Measurements from ENCODE around the gene MARCHF9. TPM values are rescaled to one million over a fixed set of nuclear protein-coding genes. Genes with fewer than 3 reads are reported as not detected.
"Not testable (repeated sequence)": the region's sequence is repeated elsewhere in the genome, so short reads cannot be mapped to it uniquely, and the experiment has no call there.

The MARCHF9 gene, protein sequence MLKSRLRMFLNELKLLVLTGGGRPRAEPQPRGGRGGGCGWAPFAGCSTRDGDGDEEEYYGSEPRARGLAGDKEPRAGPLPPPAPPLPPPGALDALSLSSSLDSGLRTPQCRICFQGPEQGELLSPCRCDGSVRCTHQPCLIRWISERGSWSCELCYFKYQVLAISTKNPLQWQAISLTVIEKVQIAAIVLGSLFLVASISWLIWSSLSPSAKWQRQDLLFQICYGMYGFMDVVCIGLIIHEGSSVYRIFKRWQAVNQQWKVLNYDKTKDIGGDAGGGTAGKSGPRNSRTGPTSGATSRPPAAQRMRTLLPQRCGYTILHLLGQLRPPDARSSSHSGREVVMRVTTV
- total RNA-seq = 10 to 100 TPM; 23.6 to 24.4 TPM

DNA sequence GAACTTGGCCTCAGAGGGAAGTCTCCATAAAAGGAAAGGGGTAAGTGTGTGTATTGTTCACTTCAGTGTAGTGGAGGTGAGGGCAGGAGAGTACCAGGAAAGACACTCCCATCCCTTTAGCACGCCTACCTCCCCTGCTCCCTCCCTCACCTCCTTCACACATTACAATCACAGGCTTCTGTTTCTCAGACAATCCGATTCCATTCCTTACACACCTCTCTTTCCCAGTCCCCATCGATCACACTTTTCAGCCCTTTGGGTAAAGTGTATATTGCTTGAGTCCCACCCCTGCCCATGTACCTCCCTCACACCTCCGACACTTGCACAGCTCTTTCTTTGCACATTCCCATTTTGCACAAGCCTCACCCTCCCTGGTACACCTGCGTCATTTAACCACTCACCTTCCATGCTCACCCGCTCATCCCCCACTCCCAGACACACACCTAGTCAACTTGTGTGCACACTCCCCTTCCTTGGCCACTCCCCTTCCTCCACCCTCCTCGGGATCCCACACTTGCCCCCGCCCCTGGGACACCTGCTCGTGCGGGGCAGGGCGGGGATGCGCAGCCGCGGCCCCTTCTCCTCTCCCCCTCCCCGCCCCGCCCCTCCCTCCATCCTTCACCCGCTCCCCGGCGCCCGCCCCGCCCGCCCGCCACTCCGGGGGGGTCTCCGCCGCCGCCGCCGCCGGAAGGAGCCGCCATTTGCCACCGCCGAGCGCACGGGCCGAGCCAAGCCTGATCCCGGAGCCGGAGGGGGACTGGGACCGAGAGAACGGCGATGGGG, at the start of gene MARCHF9:
TSS of gene MARCHF9 (plus strand) at position 693 of the 783 bp plus-strand sequence. CDS start 426 bp downstream, outside the sequence.
- H3K9me3 Mint-ChIP-seq (ENCODE audit: insufficient read depth) = no peaks in the 10 kb centered on the region
- CTCF ChIA-PET = interaction anchor here (0.9 to 3.0 kb wide), 7 partner anchors 9 to 150 kb away, joined by 3 to 72 read pairs (median 4); partner anchors contain the start of genes CYP27B1, TSFM and TSPAN31
- ATAC-seq = peak; percentile 46
- POLR2A ChIA-PET = no interaction called here
- peaks cover 54% of the 10 kb centered on the region for H3K4me1 Mint-ChIP-seq (ENCODE audit: low read depth)
- H3K4me3 Mint-ChIP-seq = peak within 1 kb of the TSS; percentile 80
- H3K27me3 Mint-ChIP-seq (ENCODE audit: low read depth) = no peaks in the 10 kb centered on the region
- H3K36me3 Mint-ChIP-seq (ENCODE audit: low read depth) = peaks cover 30% of the 10 kb centered on the region
- DNase-seq = peak; percentile 90
- peak within 1 kb of the TSS; percentile 81 for H3K27ac Mint-ChIP-seq

DNA sequence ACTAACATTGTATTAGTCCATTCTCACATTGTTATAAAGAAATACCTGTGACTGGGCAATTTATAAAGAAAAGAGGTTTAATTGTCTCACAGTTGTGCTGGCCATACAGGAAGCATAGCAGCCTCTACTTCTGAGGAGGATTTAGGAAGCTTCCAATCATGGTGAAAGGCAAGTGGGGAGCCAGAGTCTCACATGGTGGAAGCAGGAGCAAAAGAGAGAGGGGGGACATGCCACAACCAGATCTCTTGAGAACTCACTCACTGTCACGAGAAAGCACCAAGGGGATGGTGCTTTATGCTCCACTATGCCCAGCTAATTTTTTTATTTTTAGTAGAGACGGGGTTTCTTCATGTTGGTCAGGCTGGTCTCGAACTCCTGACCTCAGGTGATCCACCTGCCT, 47.7 kb upstream of the MARCHF9 start:
- DNase-seq (no peak), ATAC-seq (no peak)
- peaks cover 16% of the 10 kb centered on the region for H3K9me3 Mint-ChIP-seq (ENCODE audit: insufficient read depth)
- CTCF ChIA-PET = no interaction called here
- H3K27me3 Mint-ChIP-seq (ENCODE audit: low read depth) = no peaks in the 10 kb centered on the region
- peaks cover 67% of the 10 kb centered on the region for H3K36me3 Mint-ChIP-seq (ENCODE audit: low read depth)
- H3K4me3 Mint-ChIP-seq = no peak overlapping the region
- no peak overlapping the region for H3K27ac Mint-ChIP-seq
- POLR2A ChIA-PET = interaction anchor here (1.1 kb wide), 1 partner anchor 12 kb away, joined by 3 read pairs; no protein-coding TSS in a partner anchor
- peaks cover 7% of the 10 kb centered on the region for H3K4me1 Mint-ChIP-seq (ENCODE audit: low read depth)

DNA sequence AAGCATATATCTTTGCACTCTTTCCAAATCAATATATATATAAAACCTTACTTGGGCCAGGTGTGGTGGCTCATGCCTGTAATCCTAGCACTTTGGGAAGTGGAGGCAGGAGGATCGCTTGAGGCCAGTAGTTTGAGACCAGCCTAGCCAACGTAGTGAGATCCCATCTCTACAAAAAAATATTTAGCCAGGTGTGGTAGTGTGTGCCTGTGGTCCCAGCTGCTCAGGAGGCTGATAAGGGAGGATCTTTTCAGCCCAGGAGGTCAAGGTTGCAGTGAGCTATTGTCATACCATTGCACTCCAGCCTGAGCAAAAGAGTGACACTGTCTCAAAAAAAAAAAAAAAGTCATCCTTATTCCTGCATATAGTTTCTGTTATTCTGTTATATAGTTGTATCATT, 46.6 kb upstream of the MARCHF9 start:
- Mint-ChIP-seq H3K9me3 (ENCODE audit: insufficient read depth) (peaks cover 14% of the 10 kb centered on the region), H3K27me3 (ENCODE audit: low read depth) (no peaks in the 10 kb centered on the region), H3K36me3 (ENCODE audit: low read depth) (peaks cover 61% of the 10 kb centered on the region), H3K27ac (no peak overlapping the region), H3K4me1 (ENCODE audit: low read depth) (peaks cover 7% of the 10 kb centered on the region), H3K4me3 (no peak overlapping the region)
- ChIA-PET POLR2A (no interaction called here), CTCF (no interaction called here)
- peak; percentile 13 for DNase-seq
- ATAC-seq = no peak

DNA sequence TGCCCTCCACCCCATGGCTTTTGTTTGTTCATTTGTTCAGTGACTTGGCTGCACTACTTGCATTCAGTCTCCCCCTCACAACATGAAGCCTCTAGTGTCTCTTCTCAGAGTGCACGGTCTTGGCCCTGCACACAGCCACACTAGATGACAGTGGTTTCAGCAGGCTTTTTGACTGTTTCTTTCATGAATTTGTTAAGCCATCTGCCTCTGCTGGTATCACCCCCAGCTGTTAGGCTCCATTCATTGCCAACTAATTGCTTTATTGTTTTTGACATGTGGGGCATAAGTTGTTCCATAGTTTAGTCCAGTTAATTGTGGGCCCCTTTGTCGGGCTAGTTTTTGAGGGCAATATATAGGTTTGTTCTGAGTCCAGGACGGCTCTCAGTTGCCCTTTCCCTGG, 42.2 kb upstream of the MARCHF9 start:
- CTCF ChIA-PET = no interaction called here
- POLR2A ChIA-PET = interaction anchor here (2.1 kb wide), 1 partner anchor 9 kb away, joined by 6 read pairs; no protein-coding TSS in a partner anchor

DNA sequence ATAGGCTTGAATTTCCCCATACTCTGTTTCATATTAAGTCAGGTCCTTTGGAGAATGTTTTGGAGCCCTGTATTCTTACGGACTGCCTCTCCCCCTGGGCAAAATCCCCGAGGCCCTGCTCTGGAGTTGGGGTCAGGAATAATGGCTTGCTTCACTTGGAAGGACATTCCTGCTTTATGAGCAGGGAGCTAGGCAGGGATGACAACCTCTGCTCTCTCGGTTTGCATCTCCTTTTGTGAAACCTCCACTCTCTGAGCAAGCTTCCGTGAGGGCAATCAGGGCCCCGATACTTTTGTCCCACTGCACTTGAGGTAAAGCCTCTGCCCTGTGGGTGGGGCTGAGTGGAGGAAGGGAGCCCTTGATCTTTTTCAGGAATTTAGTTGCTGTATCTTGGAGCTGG, 41.7 kb upstream of the MARCHF9 start:
- ATAC-seq (no peak), DNase-seq (peak; percentile 10)
- H3K9me3 Mint-ChIP-seq (ENCODE audit: insufficient read depth) = no peaks in the 10 kb centered on the region
- H3K27ac Mint-ChIP-seq = no peak overlapping the region
- no peaks in the 10 kb centered on the region for H3K27me3 Mint-ChIP-seq (ENCODE audit: low read depth)
- peaks cover 7% of the 10 kb centered on the region for H3K4me1 Mint-ChIP-seq (ENCODE audit: low read depth)
- ChIA-PET CTCF (no interaction called here), POLR2A (interaction anchor here (2.1 kb wide), 1 partner anchor 9 kb away, joined by 6 read pairs; no protein-coding TSS in a partner anchor)
- peaks cover 46% of the 10 kb centered on the region for H3K36me3 Mint-ChIP-seq (ENCODE audit: low read depth)
- no peak overlapping the region for H3K4me3 Mint-ChIP-seq

More for the DNA sequence above, 42.2 kb upstream of the MARCHF9 start:
- DNase-seq (peak; percentile 13), ATAC-seq (no peak)
- Mint-ChIP-seq H3K9me3 (ENCODE audit: insufficient read depth) (no peaks in the 10 kb centered on the region), H3K4me3 (no peak overlapping the region), H3K4me1 (ENCODE audit: low read depth) (peaks cover 7% of the 10 kb centered on the region), H3K27me3 (ENCODE audit: low read depth) (no peaks in the 10 kb centered on the region), H3K36me3 (ENCODE audit: low read depth) (peaks cover 42% of the 10 kb centered on the region), H3K27ac (no peak overlapping the region)

DNA sequence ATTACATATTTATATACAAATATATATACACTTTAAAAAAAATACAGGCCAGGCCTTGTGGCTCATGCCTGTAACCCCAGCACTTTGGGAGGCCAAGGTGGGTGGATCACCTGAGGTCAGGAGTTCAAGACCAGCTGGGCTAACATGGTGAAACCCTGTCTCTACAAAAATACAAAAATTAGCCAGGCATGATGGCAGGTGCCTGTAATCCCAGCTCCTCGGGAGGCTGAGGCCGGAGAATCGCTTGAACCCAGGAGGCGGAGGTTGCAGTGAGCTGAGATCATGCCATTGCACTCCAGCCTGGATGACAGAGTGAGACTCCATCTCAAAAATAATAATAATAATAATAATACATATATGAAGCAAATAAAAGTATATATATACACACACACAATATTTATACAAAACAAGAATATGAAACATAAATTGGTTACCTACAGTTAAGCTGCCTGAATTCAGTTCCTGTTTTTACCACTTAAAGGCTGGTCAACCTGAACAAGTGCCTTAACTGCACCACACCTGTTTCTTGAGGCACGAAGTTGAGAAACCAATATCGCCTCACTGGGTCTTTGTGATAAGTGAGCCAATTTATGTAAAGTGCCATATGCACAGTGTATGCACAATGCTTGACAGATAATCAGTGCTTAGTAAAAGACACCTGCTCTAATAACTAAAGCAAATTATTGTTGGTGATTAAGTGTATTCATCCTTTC, 39.7 kb upstream of the MARCHF9 start:
- ATAC-seq; CTCF ChIA-PET; H3K4me1 Mint-ChIP-seq (ENCODE audit: low read depth); H3K27ac Mint-ChIP-seq; H3K4me3 Mint-ChIP-seq; DNase-seq; H3K27me3 Mint-ChIP-seq (ENCODE audit: low read depth); H3K9me3 Mint-ChIP-seq (ENCODE audit: insufficient read depth): not testable (repeated sequence)
- peaks cover 49% of the 10 kb centered on the region for H3K36me3 Mint-ChIP-seq (ENCODE audit: low read depth)
- POLR2A ChIA-PET = interaction anchor here (0.9 kb wide), 1 partner anchor 229 kb away, joined by 3 read pairs; no protein-coding TSS in a partner anchor

DNA sequence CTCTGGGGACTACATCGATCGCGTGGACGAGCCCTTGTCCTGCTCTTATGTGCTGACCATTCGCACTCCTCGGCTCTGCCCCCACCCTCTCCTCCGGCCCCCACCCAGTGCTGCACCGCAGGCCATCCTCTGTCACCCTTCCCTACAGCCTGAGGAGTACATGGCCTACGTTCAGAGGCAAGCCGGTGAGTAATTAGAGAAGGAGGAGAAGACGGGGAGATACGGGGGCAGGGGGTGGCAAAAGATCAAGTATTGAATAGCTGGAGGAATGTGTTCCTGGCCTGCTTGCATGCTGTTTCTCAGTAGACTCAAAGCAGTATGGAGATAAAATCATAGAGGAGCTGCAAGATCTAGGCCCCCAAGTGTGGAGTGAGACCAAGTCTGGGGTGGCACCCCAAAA, 39.1 kb upstream of the MARCHF9 start:
- H3K27me3 Mint-ChIP-seq (ENCODE audit: low read depth) = no peaks in the 10 kb centered on the region
- no peak for ATAC-seq
- CTCF ChIA-PET = no interaction called here
- H3K36me3 Mint-ChIP-seq (ENCODE audit: low read depth) = peaks cover 51% of the 10 kb centered on the region
- no peak overlapping the region for H3K27ac Mint-ChIP-seq
- POLR2A ChIA-PET = interaction anchor here (0.9 to 1.3 kb wide), 3 partner anchors 17 to 229 kb away, joined by 3 to 4 read pairs (median 3); no protein-coding TSS in a partner anchor
- H3K4me3 Mint-ChIP-seq = no peak overlapping the region
- H3K4me1 Mint-ChIP-seq (ENCODE audit: low read depth) = no peaks in the 10 kb centered on the region
- H3K9me3 Mint-ChIP-seq (ENCODE audit: insufficient read depth) = no peaks in the 10 kb centered on the region
- no peak for DNase-seq

DNA sequence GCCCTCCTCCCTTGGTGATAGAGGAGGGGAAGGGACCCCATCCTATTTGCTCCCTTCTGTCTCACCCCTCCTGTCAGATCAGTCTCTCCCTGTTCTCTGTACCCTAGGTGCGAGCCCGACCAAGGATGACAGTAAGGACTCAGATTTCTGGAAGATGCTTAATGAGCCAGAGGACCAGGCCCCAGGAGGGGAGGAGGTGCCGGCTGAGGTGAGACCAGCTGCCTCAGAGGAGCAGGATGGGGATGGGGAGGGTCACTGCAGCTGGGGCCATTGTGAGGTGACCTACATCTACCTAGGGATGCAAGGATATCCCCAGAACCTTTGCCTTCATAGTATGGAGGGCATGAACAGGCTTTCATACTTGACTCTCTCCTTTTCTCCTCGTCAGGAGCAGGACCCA, 38.6 kb upstream of the MARCHF9 start:
- CTCF ChIA-PET = interaction anchor here (1.8 kb wide), 1 partner anchor 10 kb away, joined by 4 read pairs; no protein-coding TSS in a partner anchor
- no peaks in the 10 kb centered on the region for H3K9me3 Mint-ChIP-seq (ENCODE audit: insufficient read depth)
- POLR2A ChIA-PET = interaction anchor here (0.9 to 1.3 kb wide), 3 partner anchors 17 to 230 kb away, joined by 3 to 4 read pairs (median 3); no protein-coding TSS in a partner anchor

DNA sequence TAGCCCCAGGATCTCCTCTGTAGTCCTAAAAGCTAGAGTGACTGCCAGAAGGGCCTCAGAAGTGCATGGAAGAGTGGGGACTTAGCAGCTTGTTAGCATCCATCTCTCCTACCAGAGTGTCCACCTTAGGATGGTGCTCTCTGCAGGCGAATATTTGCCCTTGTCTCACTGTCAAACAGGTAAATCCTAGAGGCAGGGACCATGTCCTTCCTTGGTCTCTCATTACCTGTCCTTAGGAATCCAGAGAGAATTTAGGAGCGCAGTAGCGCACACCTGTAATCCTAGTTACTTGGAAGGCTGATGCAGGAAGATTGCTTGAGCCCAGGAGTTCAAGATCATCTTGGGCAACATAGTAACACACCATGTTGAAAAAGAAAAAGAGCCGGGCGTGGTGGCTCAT, 37.8 kb upstream of the MARCHF9 start:
- DNase-seq (no peak), ATAC-seq (no peak)
- Mint-ChIP-seq H3K9me3 (ENCODE audit: insufficient read depth) (no peaks in the 10 kb centered on the region), H3K27ac (no peak overlapping the region), H3K36me3 (ENCODE audit: low read depth) (peaks cover 53% of the 10 kb centered on the region), H3K4me1 (ENCODE audit: low read depth) (no peaks in the 10 kb centered on the region), H3K27me3 (ENCODE audit: low read depth) (no peaks in the 10 kb centered on the region), H3K4me3 (no peak overlapping the region)
- CTCF ChIA-PET = interaction anchor here (0.7 to 1.8 kb wide), 2 partner anchors 9 to 24 kb away, joined by 3 to 4 read pairs; no protein-coding TSS in a partner anchor
- POLR2A ChIA-PET = interaction anchor here (1.3 kb wide), 1 partner anchor 16 kb away, joined by 4 read pairs; no protein-coding TSS in a partner anchor

More for the DNA sequence above, 38.6 kb upstream of the MARCHF9 start:
- H3K4me1 Mint-ChIP-seq (ENCODE audit: low read depth) = no peaks in the 10 kb centered on the region
- DNase-seq (no peak), ATAC-seq (no peak)
- no peak overlapping the region for H3K27ac Mint-ChIP-seq
- no peak overlapping the region for H3K4me3 Mint-ChIP-seq
- no peaks in the 10 kb centered on the region for H3K27me3 Mint-ChIP-seq (ENCODE audit: low read depth)
- peaks cover 54% of the 10 kb centered on the region for H3K36me3 Mint-ChIP-seq (ENCODE audit: low read depth)

DNA sequence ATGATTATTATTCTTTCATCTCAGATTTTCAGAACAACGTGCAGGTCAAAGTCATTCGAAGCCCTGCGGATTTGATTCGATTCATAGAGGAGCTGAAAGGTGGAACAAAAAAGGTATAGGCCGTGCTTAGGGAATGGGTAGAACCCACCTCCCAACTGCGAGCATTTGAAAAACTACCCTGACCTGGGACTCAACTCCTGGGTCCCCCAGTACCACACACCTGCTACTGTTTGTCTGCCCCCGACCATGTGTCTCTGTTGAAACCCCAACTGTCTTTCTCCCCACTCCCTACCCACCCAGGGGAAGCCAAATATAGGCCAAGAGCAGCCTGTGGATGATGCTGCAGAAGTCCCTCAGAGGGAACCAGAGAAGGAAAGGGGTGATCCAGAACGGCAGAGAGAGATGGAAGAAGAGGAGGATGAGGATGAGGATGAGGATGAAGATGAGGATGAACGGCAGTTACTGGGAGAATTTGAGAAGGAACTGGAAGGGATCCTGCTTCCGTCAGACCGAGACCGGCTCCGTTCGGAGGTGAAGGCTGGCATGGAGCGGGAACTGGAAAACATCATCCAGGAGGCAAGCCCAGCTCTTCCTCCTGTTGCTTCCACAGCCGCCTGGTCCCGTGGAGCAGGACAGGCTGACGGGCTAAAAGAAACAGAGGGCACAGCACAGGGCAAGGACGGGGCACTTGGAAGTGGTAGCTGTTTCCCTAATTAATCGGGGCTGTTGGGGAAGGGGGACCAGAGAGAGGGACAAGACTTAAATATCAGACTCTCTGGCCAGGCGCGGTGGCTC, 36.9 kb upstream of the MARCHF9 start:
- CTCF ChIA-PET = interaction anchor here (1.8 kb wide), 1 partner anchor 8 kb away, joined by 4 read pairs; no protein-coding TSS in a partner anchor
- Mint-ChIP-seq H3K36me3 (ENCODE audit: low read depth) (peaks cover 50% of the 10 kb centered on the region), H3K4me3 (no peak overlapping the region), H3K4me1 (ENCODE audit: low read depth) (no peaks in the 10 kb centered on the region), H3K9me3 (ENCODE audit: insufficient read depth) (no peaks in the 10 kb centered on the region), H3K27me3 (ENCODE audit: low read depth) (no peaks in the 10 kb centered on the region), H3K27ac (no peak overlapping the region)
- ATAC-seq = no peak
- DNase-seq = no peak
- POLR2A ChIA-PET = no interaction called here

All from activated CD8-positive, alpha-beta T cell treated with anti-CD3 and anti-CD28 coated beads, Interleukin-2, amount 10 ng/mL, durations not matched to agents 7 days and 5 days (primary cell).